Vagina (tissue), 2 donors: ENCODE results near the gene AADAC.

ENCODE experiments used
- POLR2A ChIP-seq, 2 donors: fragments of 450-650 bp; IDR thresholded peaks; one replicate each; pipeline ENCODE4 v1.6.1; 2017; ENCODE audit warnings: antibody characterized with exemption in 2 of 2, mild to moderate bottlenecking in 2 of 2, moderate library complexity in 2 of 2
- POLR2AphosphoS5 ChIP-seq, 2 donors: sonication (generic); formaldehyde crosslinking; IDR thresholded peaks; one replicate each; pipeline ENCODE4 v1.9.0; 2017; ENCODE audit warnings: antibody characterized with exemption in 2 of 2, mild to moderate bottlenecking in 2 of 2, low read depth in 1 of 2; ENCODE audit not compliant: insufficient read depth in 1 of 2
- TF ChIP-seq, protein P1 (sequence below), 3 experiments: fragments of 450-650 bp in 2 of 3; fragments of 200-600 bp in 1 of 3; sonication (generic) in 1 of 3; IDR thresholded peaks; one replicate each; pipeline ENCODE4 v1.5.1; 2017 to 2019; ENCODE audit warnings: antibody characterized with exemption in 3 of 3, mild to moderate bottlenecking in 2 of 3, moderate library complexity in 2 of 3

DNA sequence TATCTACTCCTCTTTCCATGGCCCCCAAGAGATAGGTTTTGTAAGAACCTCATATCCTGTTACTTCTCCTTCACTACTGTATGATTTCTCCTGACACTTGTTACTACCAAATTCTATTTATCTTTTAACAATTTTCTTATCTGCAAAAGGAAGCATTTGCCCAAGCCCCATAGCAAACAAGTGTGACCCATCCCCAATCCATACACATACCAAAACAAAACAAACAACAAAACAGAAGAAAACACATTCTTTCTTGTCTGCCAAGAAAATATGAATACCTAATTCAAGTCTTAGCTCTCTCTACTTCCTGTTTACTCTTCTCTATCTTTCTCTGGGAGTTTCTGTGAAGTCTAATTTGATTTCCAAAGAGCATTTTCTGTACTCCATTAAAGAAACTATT lies 39.0 kb upstream of the AADAC start:
- TF ChIP-seq, protein P1, sequence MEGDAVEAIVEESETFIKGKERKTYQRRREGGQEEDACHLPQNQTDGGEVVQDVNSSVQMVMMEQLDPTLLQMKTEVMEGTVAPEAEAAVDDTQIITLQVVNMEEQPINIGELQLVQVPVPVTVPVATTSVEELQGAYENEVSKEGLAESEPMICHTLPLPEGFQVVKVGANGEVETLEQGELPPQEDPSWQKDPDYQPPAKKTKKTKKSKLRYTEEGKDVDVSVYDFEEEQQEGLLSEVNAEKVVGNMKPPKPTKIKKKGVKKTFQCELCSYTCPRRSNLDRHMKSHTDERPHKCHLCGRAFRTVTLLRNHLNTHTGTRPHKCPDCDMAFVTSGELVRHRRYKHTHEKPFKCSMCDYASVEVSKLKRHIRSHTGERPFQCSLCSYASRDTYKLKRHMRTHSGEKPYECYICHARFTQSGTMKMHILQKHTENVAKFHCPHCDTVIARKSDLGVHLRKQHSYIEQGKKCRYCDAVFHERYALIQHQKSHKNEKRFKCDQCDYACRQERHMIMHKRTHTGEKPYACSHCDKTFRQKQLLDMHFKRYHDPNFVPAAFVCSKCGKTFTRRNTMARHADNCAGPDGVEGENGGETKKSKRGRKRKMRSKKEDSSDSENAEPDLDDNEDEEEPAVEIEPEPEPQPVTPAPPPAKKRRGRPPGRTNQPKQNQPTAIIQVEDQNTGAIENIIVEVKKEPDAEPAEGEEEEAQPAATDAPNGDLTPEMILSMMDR (IDR thresholded peaks at IDR 0.05) = no peak
- no peak for TF ChIP-seq POLR2A (IDR thresholded peaks at IDR 0.05)
- TF ChIP-seq POLR2AphosphoS5 (IDR thresholded peaks at IDR 0.05; ENCODE audit: insufficient read depth in 1 of 2, low read depth in 1 of 2) = no peak
